ENCODE measurements around the gene MRPL9. TPM values are rescaled to one million over a fixed set of nuclear protein-coding genes. Genes with fewer than 3 reads are reported as not detected.

MRPL9 gene
- total and polyA plus RNA-seq, 2 donors = 40.7 to 54.7 TPM

- peaks cover 2% of the 10 kb centered on the region for H3K4me1 ChIP-seq (ENCODE audit: insufficient read depth)
- DNase-seq (ENCODE audit: extremely low spot score) = peak; percentile 36
- no peak within 1 kb of the TSS for H3K27ac ChIP-seq (ENCODE audit: low read depth)
- no peaks in the 10 kb centered on the region for H3K36me3 ChIP-seq (ENCODE audit: insufficient read depth)
- WGBS = 10% methylated on average over 27 of the region's 27 CpGs
- H3K4me3 ChIP-seq (ENCODE audit: low read depth, low read length) = no peak within 1 kb of the TSS
These were observed 46.3 kb downstream of the MRPL9 start, which contains the start of gene CELF3 for GRCh38 chr1:151716771-151717631. Gene CELF3, minus strand, starts transcription at chr1:151716803. Its CDS starts 783 bp downstream, at chr1:151716020.

- Histone ChIP-seq H3K27ac (ENCODE audit: low read depth) (no peak overlapping the region), H3K4me3 (ENCODE audit: low read depth, low read length) (no peak overlapping the region), H3K36me3 (ENCODE audit: insufficient read depth) (no peaks in the 10 kb centered on the region), H3K4me1 (ENCODE audit: insufficient read depth) (peaks cover 2% of the 10 kb centered on the region)
- no peak for DNase-seq (ENCODE audit: extremely low spot score)
- 8% methylated on average over 11 of the region's 11 CpGs for WGBS
These were observed 46.9 kb downstream of the MRPL9 start for GRCh38 chr1:151716405-151716762.

DNA sequence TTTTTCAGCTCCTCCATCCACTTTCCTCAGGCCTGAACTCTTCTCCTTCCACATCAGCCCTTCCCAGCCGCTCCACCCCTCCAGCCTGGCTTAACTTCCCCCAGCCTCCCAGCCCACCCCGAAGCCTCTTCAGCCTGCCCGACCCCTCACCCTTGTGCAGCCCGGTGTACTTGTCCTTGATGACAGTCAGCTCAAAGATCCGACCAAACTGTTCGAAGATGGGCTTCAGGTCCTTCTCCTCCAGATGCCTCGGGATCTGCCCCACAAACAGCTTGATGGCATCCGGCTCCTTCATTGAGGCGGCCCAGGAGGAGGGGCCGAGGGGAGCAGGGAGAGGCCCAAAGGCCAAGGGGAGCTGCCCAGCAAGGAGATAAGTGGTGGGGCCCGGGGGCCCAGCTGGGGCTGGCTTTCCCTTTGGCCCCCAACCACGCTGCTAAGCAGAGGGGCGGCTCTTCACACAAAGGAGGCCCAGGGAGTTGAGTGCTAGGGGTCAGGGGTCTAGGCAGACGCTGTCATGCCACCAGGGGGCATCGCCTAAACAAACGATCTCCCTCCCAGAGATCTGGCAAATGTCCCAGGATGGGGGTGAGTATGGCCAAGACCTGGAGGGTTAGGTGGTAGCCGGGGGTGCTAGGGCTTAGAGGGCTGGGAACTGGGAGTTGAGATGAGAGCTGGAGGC is 47.4 kb downstream of the MRPL9 start:
- 33% methylated on average over 17 of the region's 17 CpGs for WGBS
- no peak overlapping the region for H3K27ac ChIP-seq (ENCODE audit: low read depth)
- peaks cover under 1% of the 10 kb centered on the region for H3K4me1 ChIP-seq (ENCODE audit: insufficient read depth)
- no peak overlapping the region for H3K4me3 ChIP-seq (ENCODE audit: low read depth, low read length)
- DNase-seq (ENCODE audit: extremely low spot score) = no peak
- no peaks in the 10 kb centered on the region for H3K36me3 ChIP-seq (ENCODE audit: insufficient read depth)

- Histone ChIP-seq H3K27ac (ENCODE audit: low read depth) (no peak overlapping the region), H3K36me3 (ENCODE audit: insufficient read depth) (no peaks in the 10 kb centered on the region), H3K4me1 (ENCODE audit: insufficient read depth) (no peaks in the 10 kb centered on the region), H3K4me3 (ENCODE audit: low read depth, low read length) (no peak overlapping the region)
- 61% methylated on average over 10 of the region's 10 CpGs for WGBS
- DNase-seq (ENCODE audit: extremely low spot score) = no peak
These were observed 48.2 kb downstream of the MRPL9 start for GRCh38 chr1:151714820-151715725.

GRCh38 chr1:151713874-151714273 is 49.4 kb downstream of the MRPL9 start:
- no peak overlapping the region for H3K4me3 ChIP-seq (ENCODE audit: low read depth, low read length)
- 86% methylated on average over 2 of the region's 2 CpGs for WGBS
- no peak for DNase-seq (ENCODE audit: extremely low spot score)
- H3K27ac ChIP-seq (ENCODE audit: low read depth) = no peak overlapping the region
- no peaks in the 10 kb centered on the region for H3K36me3 ChIP-seq (ENCODE audit: insufficient read depth)
- no peaks in the 10 kb centered on the region for H3K4me1 ChIP-seq (ENCODE audit: insufficient read depth)

DNA sequence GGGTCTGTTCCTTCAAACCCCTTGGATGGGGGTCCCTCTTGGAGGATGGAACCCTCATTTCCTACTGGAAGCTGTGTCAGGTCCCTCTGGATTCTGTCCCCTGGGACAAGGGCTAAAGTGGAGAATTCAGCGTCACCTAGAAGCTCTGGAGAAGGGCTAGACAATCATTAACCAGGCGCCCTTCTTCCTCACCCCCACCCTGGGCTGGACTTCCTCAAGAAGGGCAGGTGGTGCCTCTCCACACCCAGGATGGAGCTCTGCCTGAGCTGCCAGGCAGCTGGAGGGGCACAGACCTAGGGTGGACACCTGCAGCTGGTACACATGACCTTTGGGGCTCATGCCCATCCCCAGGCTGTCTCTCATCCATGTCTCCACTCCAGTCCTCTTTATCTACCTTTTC is 50.3 kb downstream of the MRPL9 start:
- Histone ChIP-seq H3K27ac (ENCODE audit: low read depth) (no peak overlapping the region), H3K36me3 (ENCODE audit: insufficient read depth) (no peaks in the 10 kb centered on the region), H3K4me1 (ENCODE audit: insufficient read depth) (no peaks in the 10 kb centered on the region), H3K4me3 (ENCODE audit: low read depth, low read length) (no peak overlapping the region)
- no peak for DNase-seq (ENCODE audit: extremely low spot score)
- 76% methylated on average over 2 of the region's 2 CpGs for WGBS

GRCh38 chr1:151711951-151712350 is 51.3 kb downstream of the MRPL9 start:
- Histone ChIP-seq H3K4me1 (ENCODE audit: insufficient read depth) (no peaks in the 10 kb centered on the region), H3K36me3 (ENCODE audit: insufficient read depth) (no peaks in the 10 kb centered on the region), H3K27ac (ENCODE audit: low read depth) (no peak overlapping the region), H3K4me3 (ENCODE audit: low read depth, low read length) (no peak overlapping the region)
- DNase-seq (ENCODE audit: extremely low spot score) = no peak
- 64% methylated on average over 10 of the region's 10 CpGs for WGBS

- Histone ChIP-seq H3K4me3 (ENCODE audit: low read depth, low read length) (no peak overlapping the region), H3K36me3 (ENCODE audit: insufficient read depth) (no peaks in the 10 kb centered on the region), H3K4me1 (ENCODE audit: insufficient read depth) (no peaks in the 10 kb centered on the region), H3K27ac (ENCODE audit: low read depth) (no peak overlapping the region)
- no peak for DNase-seq (ENCODE audit: extremely low spot score)
- WGBS = 83% methylated on average over 21 of the region's 21 CpGs
These were observed 52.1 kb downstream of the MRPL9 start for GRCh38 chr1:151711044-151711800.

DNA sequence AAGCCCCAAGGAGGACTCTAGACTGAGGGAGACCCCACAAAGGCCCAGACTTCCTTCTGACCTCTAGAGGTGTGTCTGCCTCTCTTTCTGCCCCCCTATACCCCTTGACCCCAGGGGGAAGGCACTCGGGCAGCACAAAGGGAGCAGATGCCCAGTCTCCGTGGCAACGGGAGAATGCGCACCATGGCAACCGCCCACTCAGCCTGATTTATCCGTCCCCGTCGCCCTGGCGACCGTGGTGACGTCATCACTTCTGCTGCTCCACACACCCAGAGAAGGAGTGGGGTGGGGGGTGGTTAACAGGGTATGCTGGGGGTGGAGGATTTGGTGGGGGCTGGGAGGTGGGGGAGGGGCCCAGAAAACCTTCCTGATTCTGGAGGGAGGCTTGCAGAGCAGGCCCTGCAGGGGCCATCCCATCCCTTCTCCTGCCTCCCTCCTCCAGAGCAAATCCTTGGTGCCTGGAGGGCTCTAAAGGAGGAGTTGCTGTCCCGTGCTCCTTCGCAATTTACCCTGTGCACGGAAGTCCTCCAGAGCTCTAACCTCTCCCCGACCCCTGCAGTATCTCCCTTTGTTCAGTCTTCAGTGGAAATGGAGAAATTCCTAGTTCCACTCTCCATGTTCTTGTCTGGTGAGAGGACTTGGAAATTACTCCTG is 53.0 kb downstream of the MRPL9 start:
- no peak overlapping the region for H3K27ac ChIP-seq (ENCODE audit: low read depth)
- H3K4me1 ChIP-seq (ENCODE audit: insufficient read depth) = no peaks in the 10 kb centered on the region
- no peak for DNase-seq (ENCODE audit: extremely low spot score)
- H3K36me3 ChIP-seq (ENCODE audit: insufficient read depth) = no peaks in the 10 kb centered on the region
- WGBS = 40% methylated on average over 15 of the region's 15 CpGs
- H3K4me3 ChIP-seq (ENCODE audit: low read depth, low read length) = no peak overlapping the region

Small RNA genes within 50 kb of the gene (small RNA-seq; reads per million reads assigned to genes)
- not detected for gene RNU6-662P

Other genes starting within 250 kb of the MRPL9 start
- 9.7 TPM for gene TUFT1, start 223.2 kb downstream of the MRPL9 start, total RNA-seq
- 8.5 TPM for gene TUFT1, start 223.2 kb downstream of the MRPL9 start, polyA plus RNA-seq
- gene SNX27, start 151.4 kb downstream of the MRPL9 start, total RNA-seq = 66.6 TPM
- 18.6 TPM for gene SNX27, start 151.4 kb downstream of the MRPL9 start, polyA plus RNA-seq
- gene CELF3, start 46.7 kb downstream of the MRPL9 start, total RNA-seq = 0.37 TPM
- 0.47 TPM for gene CELF3, start 46.7 kb downstream of the MRPL9 start, polyA plus RNA-seq
- gene RIIAD1, start 42.0 kb downstream of the MRPL9 start, total RNA-seq = not detected
- 1.8 TPM for gene RIIAD1, start 42.0 kb downstream of the MRPL9 start, polyA plus RNA-seq
- 4.2 TPM for gene TDRKH, start 27.0 kb upstream of the MRPL9 start, total RNA-seq
- 3.1 TPM for gene TDRKH, start 27.0 kb upstream of the MRPL9 start, polyA plus RNA-seq
- 0.16 TPM for gene LINGO4, start 41.9 kb upstream of the MRPL9 start, total RNA-seq
- gene LINGO4, start 41.9 kb upstream of the MRPL9 start, polyA plus RNA-seq = 0.19 TPM
- 1.6 TPM for gene RORC, start 68.3 kb upstream of the MRPL9 start, total RNA-seq
- gene RORC, start 68.3 kb upstream of the MRPL9 start, polyA plus RNA-seq = 0.71 TPM
- not detected for gene C2CD4D, start 76.3 kb upstream of the MRPL9 start, total RNA-seq
- gene C2CD4D, start 76.3 kb upstream of the MRPL9 start, polyA plus RNA-seq = 0.05 TPM
- gene THEM5, start 90.2 kb upstream of the MRPL9 start, total RNA-seq = not detected
- not detected for gene THEM5, start 90.2 kb upstream of the MRPL9 start, polyA plus RNA-seq
- gene THEM4, start 146.0 kb upstream of the MRPL9 start, total RNA-seq = 16.5 TPM
- 12.5 TPM for gene THEM4, start 146.0 kb upstream of the MRPL9 start, polyA plus RNA-seq
- gene S100A10, start 230.4 kb upstream of the MRPL9 start, total RNA-seq = 116 TPM
- gene S100A10, start 230.4 kb upstream of the MRPL9 start, polyA plus RNA-seq = 246 TPM

All from urinary bladder (tissue), 4 donors.